Central memory CD8-positive, alpha-beta T cell (primary cell): ENCODE data around the gene CXCL12.

Experiments used
- ATAC-seq: fragments of 150-1000 bp; cut with Tn5 transposase; replicated peaks from 2 replicates; pipeline ENCODE4 v1.10.0; 2022; ENCODE audit warnings: mild to moderate bottlenecking, moderate FRiP score, moderate number of reproducible peaks; ENCODE audit not compliant: poor library complexity, severe bottlenecking; ENCODE audit errors: extremely low read depth
- DNase-seq, 2 donors: peaks; one replicate each; pipeline ENCODE4 v3.0.0; 2021; ENCODE audit warnings: low spot score in 2 of 2
- H3K27ac Mint-ChIP-seq: one replicate; pipeline ENCODE4 v1.8.0; 2022; ENCODE audit warnings: low read depth, mild to moderate bottlenecking, moderate library complexity, mixed read lengths
- H3K27me3 Mint-ChIP-seq: one replicate; pipeline ENCODE4 v1.8.0; 2022; ENCODE audit warnings: mixed read lengths
- H3K36me3 Mint-ChIP-seq: one replicate; pipeline ENCODE4 v1.8.0; 2022; ENCODE audit warnings: mild to moderate bottlenecking, moderate library complexity, mixed read lengths; ENCODE audit not compliant: insufficient read depth
- H3K4me1 Mint-ChIP-seq: one replicate; pipeline ENCODE4 v1.8.0; 2022; ENCODE audit warnings: mixed read lengths
- H3K4me3 Mint-ChIP-seq: one replicate; pipeline ENCODE4 v1.8.0; 2022; ENCODE audit warnings: mild to moderate bottlenecking, moderate library complexity, mixed read lengths
- H3K9me3 Mint-ChIP-seq: one replicate; pipeline ENCODE4 v1.8.0; 2022; ENCODE audit warnings: mixed read lengths

Gene CXCL12

DNA sequence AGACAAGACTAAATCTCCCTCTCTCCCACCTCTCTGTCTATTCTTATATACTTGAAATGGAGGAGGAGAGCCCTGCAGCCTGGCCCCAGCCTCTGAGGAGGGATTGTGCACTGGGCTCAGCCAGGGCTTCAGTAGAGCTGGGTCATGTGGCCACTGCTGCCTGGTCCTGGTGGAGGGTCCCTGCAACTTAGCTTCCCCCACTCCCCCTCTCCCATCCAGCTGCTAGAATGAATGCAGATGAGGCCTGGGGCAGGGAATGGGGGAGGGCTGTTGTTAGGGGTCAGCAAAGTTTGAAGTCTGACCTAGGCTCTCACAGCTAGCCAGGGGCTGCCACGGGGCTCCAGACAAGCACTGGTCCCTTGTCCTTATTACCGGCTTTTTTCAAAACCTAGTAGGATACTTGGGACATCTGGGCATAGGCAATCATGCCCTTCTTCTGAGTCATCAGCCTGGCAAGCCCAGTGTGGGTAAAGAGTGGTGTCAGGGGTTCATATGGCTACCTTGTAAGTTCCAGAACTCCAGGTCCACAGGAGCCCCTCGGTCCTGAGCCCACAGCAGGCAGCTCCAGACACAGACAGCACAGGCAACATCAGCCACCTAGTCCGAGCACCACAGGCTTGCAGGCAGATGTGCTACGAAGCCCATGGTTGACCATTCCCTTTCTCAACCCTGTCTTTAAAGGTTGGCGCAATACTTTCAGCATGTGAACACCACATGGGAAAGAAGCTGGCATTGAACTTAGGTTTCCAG, 12.8 kb upstream of the CXCL12 start:
- Mint-ChIP-seq H3K4me3 (no peak overlapping the region), H3K27me3 (peaks cover 56% of the 10 kb centered on the region), H3K27ac (no peak overlapping the region), H3K36me3 (peaks cover 1% of the 10 kb centered on the region), H3K9me3 (no peaks in the 10 kb centered on the region), H3K4me1 (peaks cover 2% of the 10 kb centered on the region)
- ATAC-seq (no peak), DNase-seq (no peak)

- H3K4me3 Mint-ChIP-seq = no peak overlapping the region
- H3K4me1 Mint-ChIP-seq = no peaks in the 10 kb centered on the region
- no peak for ATAC-seq
- peaks cover 1% of the 10 kb centered on the region for H3K36me3 Mint-ChIP-seq
- H3K27me3 Mint-ChIP-seq = peaks cover 57% of the 10 kb centered on the region
- no peak for DNase-seq
- H3K9me3 Mint-ChIP-seq = no peaks in the 10 kb centered on the region
- H3K27ac Mint-ChIP-seq = no peak overlapping the region
Measured at GRCh38 chr10:44396671-44397191, 11.8 kb upstream of the CXCL12 start.

- peaks cover 64% of the 10 kb centered on the region for H3K27me3 Mint-ChIP-seq
- H3K9me3 Mint-ChIP-seq = no peaks in the 10 kb centered on the region
- DNase-seq (no peak), ATAC-seq (no peak)
- H3K27ac Mint-ChIP-seq = no peak overlapping the region
- no peak overlapping the region for H3K4me3 Mint-ChIP-seq
- no peaks in the 10 kb centered on the region for H3K4me1 Mint-ChIP-seq
- peaks cover 1% of the 10 kb centered on the region for H3K36me3 Mint-ChIP-seq
Measured at GRCh38 chr10:44395902-44396670, 11.2 kb upstream of the CXCL12 start.

- no peak for ATAC-seq
- H3K9me3 Mint-ChIP-seq = no peaks in the 10 kb centered on the region
- H3K36me3 Mint-ChIP-seq = peaks cover 1% of the 10 kb centered on the region
- no peak overlapping the region for H3K27ac Mint-ChIP-seq
- no peak overlapping the region for H3K4me3 Mint-ChIP-seq
- DNase-seq = no peak
- H3K4me1 Mint-ChIP-seq = no peaks in the 10 kb centered on the region
- peaks cover 62% of the 10 kb centered on the region for H3K27me3 Mint-ChIP-seq
Measured at GRCh38 chr10:44395396-44395795, 10.5 kb upstream of the CXCL12 start.

- H3K4me3 Mint-ChIP-seq = no peak overlapping the region
- H3K9me3 Mint-ChIP-seq = no peaks in the 10 kb centered on the region
- DNase-seq (no peak), ATAC-seq (no peak)
- peaks cover 56% of the 10 kb centered on the region for H3K27me3 Mint-ChIP-seq
- H3K4me1 Mint-ChIP-seq = no peaks in the 10 kb centered on the region
- H3K27ac Mint-ChIP-seq = no peak overlapping the region
- peaks cover 1% of the 10 kb centered on the region for H3K36me3 Mint-ChIP-seq
Measured at GRCh38 chr10:44394696-44395381, 9.9 kb upstream of the CXCL12 start.

- no peak for DNase-seq
- no peaks in the 10 kb centered on the region for H3K4me1 Mint-ChIP-seq
- H3K4me3 Mint-ChIP-seq = no peak overlapping the region
- no peaks in the 10 kb centered on the region for H3K9me3 Mint-ChIP-seq
- H3K27me3 Mint-ChIP-seq = peaks cover 55% of the 10 kb centered on the region
- ATAC-seq = no peak
- peaks cover 1% of the 10 kb centered on the region for H3K36me3 Mint-ChIP-seq
- H3K27ac Mint-ChIP-seq = no peak overlapping the region
Measured at GRCh38 chr10:44393834-44394547, 9.1 kb upstream of the CXCL12 start.

DNA sequence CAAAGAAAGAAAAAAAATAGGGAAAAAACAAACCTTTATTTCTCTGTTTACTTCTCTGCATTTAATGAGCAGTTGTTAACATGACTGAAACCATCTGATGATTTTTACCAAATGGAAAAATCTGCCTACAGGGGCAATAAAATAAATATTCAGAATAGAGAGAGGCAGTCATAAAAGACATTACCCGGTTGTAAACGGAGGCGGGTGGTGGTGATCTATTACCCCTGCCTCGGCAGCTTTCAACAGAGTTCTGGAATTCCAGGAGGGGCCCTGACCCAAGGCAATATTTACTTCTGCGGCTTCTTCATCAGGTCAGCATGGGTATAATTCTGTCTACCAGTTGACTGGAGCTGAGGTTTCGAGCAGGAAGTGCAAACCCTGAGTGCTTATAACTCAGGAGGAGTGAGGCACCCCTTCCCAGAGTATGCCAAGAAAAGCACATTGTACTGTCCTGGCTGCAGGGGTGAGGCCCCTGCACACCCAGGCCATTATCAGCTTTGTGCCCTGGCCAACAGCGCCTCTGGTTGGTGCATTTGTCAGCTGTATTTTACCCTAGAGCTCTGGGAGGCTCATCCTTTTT, 8.2 kb upstream of the CXCL12 start:
- H3K4me1 Mint-ChIP-seq = no peaks in the 10 kb centered on the region
- ATAC-seq (no peak), DNase-seq (no peak)
- peaks cover 64% of the 10 kb centered on the region for H3K27me3 Mint-ChIP-seq
- no peaks in the 10 kb centered on the region for H3K36me3 Mint-ChIP-seq
- H3K27ac Mint-ChIP-seq = no peak overlapping the region
- no peaks in the 10 kb centered on the region for H3K9me3 Mint-ChIP-seq
- no peak overlapping the region for H3K4me3 Mint-ChIP-seq

DNA sequence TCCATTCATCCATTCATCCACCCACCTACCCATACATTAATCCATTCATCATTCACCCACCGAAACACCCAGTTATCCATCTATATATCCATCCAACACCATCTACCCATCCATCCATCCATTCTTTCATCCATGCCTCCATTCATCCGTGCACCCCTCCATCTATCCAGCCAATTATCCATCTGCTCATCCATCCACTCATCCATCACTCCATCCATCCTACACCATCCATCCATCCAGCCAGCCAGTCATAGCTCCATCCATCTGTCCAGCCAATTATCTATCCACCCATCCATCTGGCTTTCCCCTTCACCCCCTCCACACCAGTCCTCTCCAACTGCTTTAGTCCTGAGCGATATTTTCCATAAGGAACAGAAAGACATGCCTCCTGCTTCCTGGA, 7.5 kb upstream of the CXCL12 start:
- Mint-ChIP-seq H3K9me3 (no peaks in the 10 kb centered on the region), H3K27me3 (peaks cover 71% of the 10 kb centered on the region), H3K4me3 (no peak overlapping the region), H3K27ac (no peak overlapping the region), H3K36me3 (peaks cover 2% of the 10 kb centered on the region), H3K4me1 (no peaks in the 10 kb centered on the region)
- DNase-seq (no peak), ATAC-seq (no peak)

- DNase-seq (no peak), ATAC-seq (no peak)
- Mint-ChIP-seq H3K9me3 (no peaks in the 10 kb centered on the region), H3K36me3 (peaks cover 2% of the 10 kb centered on the region), H3K27ac (no peak overlapping the region), H3K27me3 (peaks cover 72% of the 10 kb centered on the region), H3K4me1 (no peaks in the 10 kb centered on the region), H3K4me3 (no peak overlapping the region)
Measured at GRCh38 chr10:44391981-44392380, 7.1 kb upstream of the CXCL12 start.

DNA sequence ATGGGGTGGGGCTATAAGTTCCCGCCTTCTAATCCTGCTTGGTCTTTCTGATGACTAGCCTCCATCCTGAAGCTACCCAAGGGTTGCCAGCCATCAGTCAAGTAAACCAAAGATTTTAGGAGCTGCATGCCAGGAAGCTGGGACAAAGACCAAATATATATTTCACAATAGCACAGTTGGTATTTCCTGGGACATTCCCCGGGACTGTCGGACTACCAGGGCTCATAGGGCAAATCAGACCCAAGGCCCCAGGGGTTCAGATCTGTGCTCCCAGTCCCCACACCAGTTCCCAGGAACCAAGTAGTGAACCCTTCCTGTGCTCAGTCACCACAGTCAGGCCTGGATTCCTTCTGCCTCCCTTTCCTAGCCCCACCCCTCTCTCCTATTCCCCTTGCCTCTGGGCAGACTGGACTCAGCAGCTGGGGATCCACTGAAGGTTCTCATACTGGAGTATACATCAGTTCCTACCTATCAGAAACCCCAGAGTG, 5.7 kb upstream of the CXCL12 start:
- H3K4me1 Mint-ChIP-seq = peaks cover 3% of the 10 kb centered on the region
- ATAC-seq (no peak), DNase-seq (no peak)
- peaks cover 68% of the 10 kb centered on the region for H3K27me3 Mint-ChIP-seq
- peaks cover 2% of the 10 kb centered on the region for H3K36me3 Mint-ChIP-seq
- H3K27ac Mint-ChIP-seq = no peak overlapping the region
- H3K4me3 Mint-ChIP-seq = no peak overlapping the region
- H3K9me3 Mint-ChIP-seq = no peaks in the 10 kb centered on the region

DNA sequence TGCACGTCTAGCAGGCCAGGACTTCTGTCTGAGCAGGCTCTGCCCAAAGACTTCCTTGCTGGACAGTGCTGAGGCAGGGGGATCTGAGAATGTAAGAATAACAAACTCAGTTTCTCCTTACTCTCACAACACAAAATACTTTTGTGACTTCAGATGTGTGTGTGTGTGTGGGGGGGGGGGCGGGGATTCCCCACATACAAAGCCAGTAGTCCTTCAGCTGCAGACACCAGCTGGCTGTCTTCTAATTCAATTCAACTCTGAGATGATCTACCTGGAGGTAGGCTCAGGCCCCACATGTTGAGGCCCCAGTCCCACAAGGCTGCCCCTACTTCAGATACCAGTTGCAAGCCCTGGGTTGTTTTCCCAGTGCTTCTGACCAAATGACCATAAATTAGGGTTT, 4.7 kb upstream of the CXCL12 start:
- peaks cover 62% of the 10 kb centered on the region for H3K27me3 Mint-ChIP-seq
- ATAC-seq (no peak), DNase-seq (no peak)
- H3K27ac Mint-ChIP-seq = no peak overlapping the region
- H3K36me3 Mint-ChIP-seq = peaks cover 2% of the 10 kb centered on the region
- peaks cover 5% of the 10 kb centered on the region for H3K4me1 Mint-ChIP-seq
- no peaks in the 10 kb centered on the region for H3K9me3 Mint-ChIP-seq
- H3K4me3 Mint-ChIP-seq = no peak overlapping the region

- DNase-seq (no peak), ATAC-seq (no peak)
- Mint-ChIP-seq H3K9me3 (no peaks in the 10 kb centered on the region), H3K4me3 (no peak overlapping the region), H3K27ac (no peak overlapping the region), H3K4me1 (peaks cover 5% of the 10 kb centered on the region), H3K36me3 (peaks cover 2% of the 10 kb centered on the region), H3K27me3 (peaks cover 62% of the 10 kb centered on the region)
Measured at GRCh38 chr10:44389150-44389549, 4.3 kb upstream of the CXCL12 start.
